Spinal cord (tissue), 10 donors: ENCODE results near the gene PRR20C. TPM values are rescaled to one million over a fixed set of nuclear protein-coding genes. Genes with fewer than 3 reads are reported as not detected.
"Not testable (repeated sequence)": the region's sequence is repeated elsewhere in the genome, so short reads cannot be mapped to it uniquely, and the experiment has no call there.

Source experiments
- DNase-seq, 6 donors: peaks; one replicate each; pipeline versions ENCODE4 v3.0.0 to v3.0.0-alpha.2; 2013 to 2015; ENCODE audit warnings: low spot score in 6 of 6, low read depth in 4 of 6
- H3K27ac ChIP-seq: one replicate; pipeline ENCODE4 v1.5.1; 2013; ENCODE audit warnings: low read depth, low read length, control low read depth
- H3K27me3 ChIP-seq: one replicate; pipeline ENCODE4 v1.6.1; 2013; ENCODE audit warnings: low read length; ENCODE audit not compliant: control insufficient read depth, insufficient read depth
- H3K36me3 ChIP-seq: one replicate; pipeline ENCODE4 v1.6.1; 2013; ENCODE audit warnings: low read length; ENCODE audit not compliant: control insufficient read depth, insufficient read depth
- H3K4me1 ChIP-seq: one replicate; pipeline ENCODE4 v1.6.1; 2013; ENCODE audit warnings: low read length; ENCODE audit not compliant: control insufficient read depth, insufficient read depth
- H3K4me3 ChIP-seq: one replicate; pipeline ENCODE4 v1.5.1; 2013; ENCODE audit warnings: low read depth, low read length, control low read depth
- H3K9me3 ChIP-seq: one replicate; pipeline ENCODE4 v1.6.1; 2013; ENCODE audit warnings: low read length; ENCODE audit not compliant: control insufficient read depth, insufficient read depth
- WGBS: methylation state at CpG from one replicate; pipeline ENCODE4 v1.1.5; 2013; ENCODE audit warnings: missing lambda C conversion rate; ENCODE audit not compliant: insufficient coverage; 5-methylcytosine and 5-hydroxymethylcytosine counted together
- polyA plus RNA-seq, 2 donors: library from polyadenylated mRNA; unstranded; fragments of 120-200 nt; gene quantifications; one replicate each; pipeline ENCODE4 v1.2.1, GENCODE V29; 2013; ENCODE audit not compliant: insufficient read length in 2 of 2
- small RNA-seq: library from RNA; depleted of rRNA; stranded (forward); fragments of <200 nt; gene quantifications from one replicate; pipeline ENCODE3, GENCODE V24; 2014; ENCODE audit warnings: low replicate concordance
- total RNA-seq, 2 donors: library from RNA; depleted of rRNA in 1 of 2; stranded (reverse); fragments of 120-200 nt in 1 of 2; fragments of >200 nt in 1 of 2; gene quantifications; one replicate each; pipeline versions ENCODE4 v1.2.3 to v1.2.4, GENCODE V29; 2013 to 2014
- donor health status: healthy.

The PRR20C gene
- total and polyA plus RNA-seq, 4 donors, result not detected

DNA sequence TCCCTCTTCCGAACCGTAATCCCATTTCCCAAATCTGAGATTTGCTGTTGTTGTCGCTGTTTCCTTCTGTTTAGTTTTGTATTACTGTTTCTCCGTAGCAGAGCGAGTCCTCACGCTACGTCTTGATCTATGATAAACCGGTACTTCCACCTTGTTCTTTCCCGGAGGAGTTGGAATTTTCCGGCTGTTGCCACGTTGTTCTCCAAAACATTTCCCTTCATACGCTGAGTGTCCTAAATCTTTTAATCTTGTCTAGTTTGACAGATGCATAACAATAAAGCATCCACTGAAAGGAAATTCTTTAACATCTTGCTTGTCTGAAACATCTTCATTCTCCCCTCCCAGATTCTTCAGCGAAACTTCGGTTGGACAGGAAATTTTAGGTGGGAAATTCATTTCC is 5.8 kb upstream of the PRR20C start:
- not testable (repeated sequence) for H3K4me1 ChIP-seq, H3K36me3 ChIP-seq, H3K27ac ChIP-seq, H3K27me3 ChIP-seq, H3K4me3 ChIP-seq, H3K9me3 ChIP-seq, DNase-seq
- 94% methylated on average over 5 of the region's 14 CpGs for WGBS

DNA sequence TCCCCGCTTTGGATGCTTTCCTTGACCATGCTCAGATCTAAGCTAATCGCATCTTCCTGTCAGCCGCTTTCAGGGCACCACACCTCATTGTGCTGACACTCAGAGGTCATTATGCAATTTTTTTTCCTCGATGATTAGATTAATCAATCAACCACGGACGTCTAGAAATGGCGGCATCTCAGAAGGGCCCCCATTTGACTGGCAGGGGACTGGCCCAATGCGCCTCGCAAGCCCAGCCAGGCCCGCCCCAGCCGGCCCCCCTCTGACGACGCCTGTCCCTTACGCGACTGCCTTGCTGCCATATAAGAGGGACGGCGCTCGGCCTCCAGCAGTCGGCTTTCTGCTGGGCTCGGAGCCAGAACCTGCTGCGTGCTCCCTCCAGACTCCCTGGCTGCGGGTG is 6.5 kb downstream of the PRR20C start, which contains the start of gene PRR20D:
Gene PRR20D (plus strand): TSS at position 301 of the 400 bp plus-strand sequence. CDS start 387 bp downstream, outside the sequence.
- H3K4me1 ChIP-seq, H3K27ac ChIP-seq, DNase-seq, H3K36me3 ChIP-seq, H3K27me3 ChIP-seq, H3K9me3 ChIP-seq, H3K4me3 ChIP-seq: not testable (repeated sequence)
- WGBS, result no CpG with 5 or more reads among the region's 22 CpGs

DNA sequence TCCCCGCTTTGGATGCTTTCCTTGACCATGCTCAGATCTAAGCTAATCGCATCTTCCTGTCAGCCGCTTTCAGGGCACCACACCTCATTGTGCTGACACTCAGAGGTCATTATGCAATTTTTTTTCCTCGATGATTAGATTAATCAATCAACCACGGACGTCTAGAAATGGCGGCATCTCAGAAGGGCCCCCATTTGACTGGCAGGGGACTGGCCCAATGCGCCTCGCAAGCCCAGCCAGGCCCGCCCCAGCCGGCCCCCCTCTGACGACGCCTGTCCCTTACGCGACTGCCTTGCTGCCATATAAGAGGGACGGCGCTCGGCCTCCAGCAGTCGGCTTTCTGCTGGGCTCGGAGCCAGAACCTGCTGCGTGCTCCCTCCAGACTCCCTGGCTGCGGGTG is 13.0 kb downstream of the PRR20C start, which contains the start of gene PRR20E:
Gene PRR20E (plus strand): TSS at position 301 of the 400 bp plus-strand sequence. CDS start 387 bp downstream, outside the sequence.
- not testable (repeated sequence) for H3K9me3 ChIP-seq, H3K27ac ChIP-seq, H3K36me3 ChIP-seq, DNase-seq, H3K27me3 ChIP-seq, H3K4me3 ChIP-seq, H3K4me1 ChIP-seq
- WGBS, result no CpG with 5 or more reads among the region's 22 CpGs

DNA sequence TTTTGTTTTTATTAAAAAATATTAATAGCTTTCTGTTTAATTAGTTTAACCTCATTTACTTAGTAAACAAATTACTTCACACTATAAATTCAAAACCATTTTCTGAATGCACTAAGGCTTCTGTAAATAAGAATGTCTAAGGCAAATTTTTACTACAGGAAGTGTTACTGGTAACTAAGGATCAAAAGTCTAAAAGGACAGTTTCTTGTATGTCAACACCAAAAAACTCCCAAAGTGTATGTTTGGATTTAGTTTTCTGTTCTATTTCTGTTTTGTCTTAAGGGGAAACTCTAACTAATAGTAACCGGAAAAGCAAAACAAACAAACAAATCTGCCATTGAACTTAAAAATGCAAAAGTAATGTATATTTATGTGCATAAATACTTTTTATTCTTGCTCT is 37.8 kb downstream of the PRR20C start:
- Histone ChIP-seq H3K27me3 (no peaks in the 10 kb centered on the region), H3K4me3 (no peak overlapping the region), H3K4me1 (no peaks in the 10 kb centered on the region), H3K9me3 (no peaks in the 10 kb centered on the region), H3K36me3 (no peaks in the 10 kb centered on the region), H3K27ac (no peak overlapping the region)
- WGBS, result no CpG with 5 or more reads among the region's 1 CpG
- DNase-seq, result no peak

Small RNA genes within 50 kb of the gene (small RNA-seq; reads per million reads assigned to genes)
- gene PRR20FP, result not detected

Other genes starting within 250 kb of the PRR20C start
- gene PRR20A, start 13.1 kb upstream of the PRR20C start, total RNA-seq, result not detected
- gene PRR20A, start 13.1 kb upstream of the PRR20C start, polyA plus RNA-seq, result not detected
- gene PRR20B, start 6.6 kb upstream of the PRR20C start, total RNA-seq, result not detected
- not detected for gene PRR20B, start 6.6 kb upstream of the PRR20C start, polyA plus RNA-seq
- not detected for gene PRR20D, start 6.6 kb downstream of the PRR20C start, total RNA-seq
- gene PRR20D, start 6.6 kb downstream of the PRR20C start, polyA plus RNA-seq, result not detected
- not detected for gene PRR20E, start 13.1 kb downstream of the PRR20C start, total RNA-seq
- gene PRR20E, start 13.1 kb downstream of the PRR20C start, polyA plus RNA-seq, result not detected